ENCODE data around the gene TMEM79.

Gene TMEM79

DNA sequence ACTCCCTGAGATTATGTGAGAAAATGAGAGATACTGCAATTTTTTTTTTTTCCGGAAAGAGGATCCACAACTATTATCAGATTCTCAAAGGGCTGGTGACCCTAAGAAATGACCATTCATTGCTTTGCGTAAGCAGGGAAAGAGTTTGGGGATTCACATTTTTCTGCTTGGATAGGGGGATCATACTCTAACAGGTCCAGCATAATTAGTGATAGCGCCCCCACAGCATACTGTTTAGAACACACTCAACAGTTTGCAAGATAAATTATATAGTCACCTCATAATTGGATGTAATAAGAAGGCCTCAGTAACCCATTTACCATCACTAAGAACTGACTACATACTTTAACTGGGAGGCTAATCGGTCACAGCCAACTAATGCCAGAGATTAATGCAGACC lies 52.1 kb downstream of the TMEM79 start:
- Histone ChIP-seq H4K20me1 (ENCODE audit: insufficient read depth, low read length, poor library complexity, severe bottlenecking) (peaks cover 45% of the 10 kb centered on the region), H3K4me1 (ENCODE audit: insufficient read depth, low read length, poor library complexity, severe bottlenecking) (peaks cover 24% of the 10 kb centered on the region), H3K36me3 (ENCODE audit: insufficient read depth, low read length) (peaks cover 35% of the 10 kb centered on the region; the same call in 1 of the 2 replicates), H3K4me2 (ENCODE audit: low read depth, low read length, poor library complexity, severe bottlenecking) (peak overlapping the region; percentile 82), H3F3A (ENCODE audit: low read depth) (no peaks in the 10 kb centered on the region), H3K9me2 (replicated peaks; ENCODE audit: low read depth, low read length) (no peaks in the 10 kb centered on the region), H3K79me2 (ENCODE audit: insufficient read depth, low read length) (peaks cover 55% of the 10 kb centered on the region), H3K9ac (ENCODE audit: low read depth, low read length, poor library complexity, severe bottlenecking) (peak overlapping the region; percentile 91), H3K4me3 (ENCODE audit: low read length, poor library complexity, severe bottlenecking) (peak overlapping the region; percentile 96), H3K27me3 (ENCODE audit: insufficient read depth, low read length, poor library complexity, severe bottlenecking) (no peaks in the 10 kb centered on the region), H3K9me3 (ENCODE audit: insufficient read depth, low read depth, low read length) (no peaks in the 10 kb centered on the region), H2AFZ (ENCODE audit: low read length) (no peak overlapping the region)
- TF ChIP-seq EZH2phosphoT487 (IDR thresholded peaks at IDR 0.05; ENCODE audit: borderline replicate concordance) (no peak), CTCF (conservative IDR thresholded peaks at IDR 0.05; ENCODE audit: low read length) (peak; percentile 76)

DNA sequence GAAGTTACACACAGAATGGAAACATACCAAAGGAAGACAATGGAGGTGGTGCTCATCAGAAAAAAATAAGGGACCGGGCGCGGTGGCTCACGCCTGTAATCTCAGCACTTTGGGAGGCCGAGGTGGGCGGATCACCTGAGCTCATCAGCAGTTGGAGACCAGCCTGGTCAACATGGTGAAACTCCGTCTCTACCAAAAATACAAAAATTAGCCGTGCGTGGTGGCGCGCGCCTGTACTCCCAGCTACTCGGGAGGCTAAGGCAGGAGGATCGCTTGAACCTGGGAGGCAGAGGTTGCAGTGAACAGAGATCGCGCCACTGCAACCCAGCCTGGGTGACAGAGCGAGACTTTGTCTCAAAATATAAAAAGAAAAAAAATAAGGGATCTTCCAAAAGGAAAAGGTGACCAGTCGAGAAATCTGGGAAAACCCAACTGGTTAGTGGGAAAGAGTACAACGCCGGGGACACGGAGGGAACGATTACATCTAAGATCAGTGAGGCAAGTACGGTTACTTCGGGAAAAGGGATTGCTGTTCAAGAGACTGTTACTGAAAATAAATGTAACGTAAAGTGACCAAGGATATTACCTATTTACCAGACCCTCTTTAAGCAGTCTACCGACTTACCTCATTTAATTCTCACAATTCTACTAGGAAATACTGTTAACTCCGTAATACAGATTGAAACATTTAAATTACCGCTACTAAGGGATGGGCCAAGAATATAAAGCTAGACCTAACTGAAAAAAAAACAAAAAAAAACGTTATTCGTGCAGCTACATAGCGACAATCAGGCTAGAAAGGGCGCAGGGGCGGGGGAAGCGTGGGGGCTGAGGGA lies 53.1 kb downstream of the TMEM79 start:
- Histone ChIP-seq H3K4me3 (ENCODE audit: low read length, poor library complexity, severe bottlenecking) (peak overlapping the region; percentile 96), H3K9me2 (replicated peaks; ENCODE audit: low read depth, low read length) (no peaks in the 10 kb centered on the region), H3K4me2 (ENCODE audit: low read depth, low read length, poor library complexity, severe bottlenecking) (peak overlapping the region; percentile 82), H3K27me3 (ENCODE audit: insufficient read depth, low read length, poor library complexity, severe bottlenecking) (no peaks in the 10 kb centered on the region), H3K9me3 (ENCODE audit: insufficient read depth, low read depth, low read length) (no peaks in the 10 kb centered on the region), H3F3A (ENCODE audit: low read depth) (no peaks in the 10 kb centered on the region), H2AFZ (ENCODE audit: low read length) (peak overlapping the region; percentile 77), H3K36me3 (ENCODE audit: insufficient read depth, low read length) (peaks cover 30% of the 10 kb centered on the region; the same call in 1 of the 2 replicates), H3K9ac (ENCODE audit: low read depth, low read length, poor library complexity, severe bottlenecking) (peak overlapping the region; percentile 91), H4K20me1 (ENCODE audit: insufficient read depth, low read length, poor library complexity, severe bottlenecking) (peaks cover 45% of the 10 kb centered on the region), H3K79me2 (ENCODE audit: insufficient read depth, low read length) (peaks cover 53% of the 10 kb centered on the region), H3K4me1 (ENCODE audit: insufficient read depth, low read length, poor library complexity, severe bottlenecking) (peaks cover 24% of the 10 kb centered on the region)
- TF ChIP-seq EZH2phosphoT487 (IDR thresholded peaks at IDR 0.05; ENCODE audit: borderline replicate concordance) (no peak), CTCF (conservative IDR thresholded peaks at IDR 0.05; ENCODE audit: low read length) (no peak)

DNA sequence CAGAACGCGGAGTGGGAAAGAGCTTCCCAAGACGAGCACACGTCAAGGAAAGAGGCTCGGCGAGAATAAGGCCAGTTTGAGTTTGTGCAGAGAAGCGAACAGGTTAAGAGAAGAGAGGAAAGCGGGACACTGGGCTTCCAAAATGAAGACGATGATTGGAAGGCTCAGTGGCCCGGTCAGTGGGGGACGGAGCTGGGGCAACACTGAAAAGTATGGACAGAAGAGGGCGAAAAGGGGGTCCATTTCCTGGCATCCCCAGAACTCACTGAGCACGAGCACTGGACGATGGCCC lies 53.7 kb downstream of the TMEM79 start:
- Histone ChIP-seq H3K9me2 (replicated peaks; ENCODE audit: low read depth, low read length) (no peaks in the 10 kb centered on the region), H3K27me3 (ENCODE audit: insufficient read depth, low read length, poor library complexity, severe bottlenecking) (no peaks in the 10 kb centered on the region), H3K4me3 (ENCODE audit: low read length, poor library complexity, severe bottlenecking) (peak overlapping the region; percentile 96), H3K79me2 (ENCODE audit: insufficient read depth, low read length) (peaks cover 49% of the 10 kb centered on the region), H3K9me3 (ENCODE audit: insufficient read depth, low read depth, low read length) (no peaks in the 10 kb centered on the region), H3K36me3 (ENCODE audit: insufficient read depth, low read length) (peaks cover 24% of the 10 kb centered on the region; the same call in 1 of the 2 replicates), H2AFZ (ENCODE audit: low read length) (peak overlapping the region; percentile 77), H4K20me1 (ENCODE audit: insufficient read depth, low read length, poor library complexity, severe bottlenecking) (peaks cover 45% of the 10 kb centered on the region), H3K4me2 (ENCODE audit: low read depth, low read length, poor library complexity, severe bottlenecking) (peak overlapping the region; percentile 82), H3K4me1 (ENCODE audit: insufficient read depth, low read length, poor library complexity, severe bottlenecking) (peaks cover 24% of the 10 kb centered on the region), H3F3A (ENCODE audit: low read depth) (no peaks in the 10 kb centered on the region), H3K9ac (ENCODE audit: low read depth, low read length, poor library complexity, severe bottlenecking) (peak overlapping the region; percentile 91)
- TF ChIP-seq CTCF (conservative IDR thresholded peaks at IDR 0.05; ENCODE audit: low read length): no peak
- no peak for TF ChIP-seq EZH2phosphoT487 (IDR thresholded peaks at IDR 0.05; ENCODE audit: borderline replicate concordance)
